22Rv1 (cell line): Measurements from ENCODE around the gene PHF12.

Experiments
- ZFX ChIP-seq: fragments of 450-650 bp; IDR thresholded peaks from 2 replicates; pipeline ENCODE4 v1.6.1; 2017; ENCODE audit warnings: antibody characterized with exemption, borderline replicate concordance
- TF ChIP-seq, protein P1 (sequence below): fragments of 450-650 bp; IDR thresholded peaks from 2 replicates; pipeline ENCODE4 v1.5.1; 2017; ENCODE audit warnings: mild to moderate bottlenecking

DNA sequence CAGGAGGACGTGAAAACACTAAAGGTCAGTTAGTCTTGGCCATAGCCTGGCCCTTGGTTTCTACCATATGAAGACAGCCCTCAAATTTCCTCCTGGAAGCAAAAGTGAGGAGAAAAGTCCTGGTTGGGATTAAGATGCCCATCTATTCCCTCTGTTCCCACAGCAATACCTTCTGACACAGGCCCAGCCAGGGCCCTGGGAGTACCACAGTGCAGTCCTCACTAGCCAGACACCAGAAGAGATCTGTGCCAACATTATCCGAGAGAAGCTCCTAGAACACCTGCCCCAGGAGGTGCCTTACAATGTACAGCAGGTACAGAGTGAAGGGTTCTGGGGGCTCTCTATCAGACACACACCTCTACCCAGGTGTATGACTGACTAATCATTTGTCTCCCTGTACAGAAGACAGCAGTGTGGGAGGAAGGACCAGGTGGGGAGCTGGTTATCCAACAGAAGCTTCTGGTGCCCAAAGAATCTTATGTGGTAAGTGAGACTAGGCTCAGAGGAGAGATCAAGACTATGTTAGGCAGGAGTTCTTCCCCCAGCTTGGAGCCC, 92.4 kb downstream of the PHF12 start:
- TF ChIP-seq, protein P1, sequence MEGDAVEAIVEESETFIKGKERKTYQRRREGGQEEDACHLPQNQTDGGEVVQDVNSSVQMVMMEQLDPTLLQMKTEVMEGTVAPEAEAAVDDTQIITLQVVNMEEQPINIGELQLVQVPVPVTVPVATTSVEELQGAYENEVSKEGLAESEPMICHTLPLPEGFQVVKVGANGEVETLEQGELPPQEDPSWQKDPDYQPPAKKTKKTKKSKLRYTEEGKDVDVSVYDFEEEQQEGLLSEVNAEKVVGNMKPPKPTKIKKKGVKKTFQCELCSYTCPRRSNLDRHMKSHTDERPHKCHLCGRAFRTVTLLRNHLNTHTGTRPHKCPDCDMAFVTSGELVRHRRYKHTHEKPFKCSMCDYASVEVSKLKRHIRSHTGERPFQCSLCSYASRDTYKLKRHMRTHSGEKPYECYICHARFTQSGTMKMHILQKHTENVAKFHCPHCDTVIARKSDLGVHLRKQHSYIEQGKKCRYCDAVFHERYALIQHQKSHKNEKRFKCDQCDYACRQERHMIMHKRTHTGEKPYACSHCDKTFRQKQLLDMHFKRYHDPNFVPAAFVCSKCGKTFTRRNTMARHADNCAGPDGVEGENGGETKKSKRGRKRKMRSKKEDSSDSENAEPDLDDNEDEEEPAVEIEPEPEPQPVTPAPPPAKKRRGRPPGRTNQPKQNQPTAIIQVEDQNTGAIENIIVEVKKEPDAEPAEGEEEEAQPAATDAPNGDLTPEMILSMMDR, result no peak
- no peak for TF ChIP-seq ZFX
